Tibial nerve (tissue), 3 donors: ENCODE data around the gene APOL6.

Experiments used
- CTCF ChIP-seq, 5 experiments: fragments of 200-600 bp in 3 of 5; fragments of 450-650 bp in 2 of 5; sonication (generic) in 3 of 5; IDR thresholded peaks; one replicate each; pipeline ENCODE4 v1.5.1; 2016 to 2019; ENCODE audit warnings: antibody characterized with exemption in 5 of 5, mild to moderate bottlenecking in 3 of 5, moderate library complexity in 2 of 5
- POLR2A ChIP-seq, 2 donors: fragments of 450-650 bp; IDR thresholded peaks; one replicate each; pipeline ENCODE4 v1.6.1; 2017; ENCODE audit warnings: antibody characterized with exemption in 2 of 2, mild to moderate bottlenecking in 2 of 2, moderate library complexity in 2 of 2

DNA sequence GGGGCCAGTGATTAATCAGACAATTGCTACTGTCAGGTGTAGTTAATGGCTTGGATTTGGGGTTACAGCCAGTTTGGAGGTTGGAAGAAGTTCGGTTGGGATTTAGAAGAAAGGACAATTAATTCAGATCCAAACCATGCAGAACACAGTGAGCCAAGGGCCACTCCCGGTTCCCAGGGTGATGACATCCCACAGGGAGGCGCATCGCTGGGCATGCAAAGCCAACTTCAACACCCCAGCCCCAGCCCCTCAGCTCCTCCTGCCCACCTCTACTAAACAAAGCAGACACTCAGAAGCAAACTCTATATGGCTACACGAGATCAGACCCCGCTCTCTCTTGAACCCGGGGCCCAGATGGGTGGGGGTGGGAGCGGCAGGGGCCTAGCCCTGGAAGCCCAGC, 41.3 kb upstream of the APOL6 start:
- no peak for TF ChIP-seq CTCF (IDR thresholded peaks at IDR 0.05)
- TF ChIP-seq POLR2A (IDR thresholded peaks at IDR 0.05), result no peak
